GM18867 (cell line): Measurements from ENCODE around the gene NAA10.

Source experiments
- ATAC-seq: cut with Tn5 transposase; IDR thresholded peaks from one replicate; pipeline ENCODE4 v1.9.1; 2021; ENCODE audit warnings: mild to moderate bottlenecking, moderate library complexity; ENCODE audit not compliant: unreplicated experiment

The NAA10 gene

DNA sequence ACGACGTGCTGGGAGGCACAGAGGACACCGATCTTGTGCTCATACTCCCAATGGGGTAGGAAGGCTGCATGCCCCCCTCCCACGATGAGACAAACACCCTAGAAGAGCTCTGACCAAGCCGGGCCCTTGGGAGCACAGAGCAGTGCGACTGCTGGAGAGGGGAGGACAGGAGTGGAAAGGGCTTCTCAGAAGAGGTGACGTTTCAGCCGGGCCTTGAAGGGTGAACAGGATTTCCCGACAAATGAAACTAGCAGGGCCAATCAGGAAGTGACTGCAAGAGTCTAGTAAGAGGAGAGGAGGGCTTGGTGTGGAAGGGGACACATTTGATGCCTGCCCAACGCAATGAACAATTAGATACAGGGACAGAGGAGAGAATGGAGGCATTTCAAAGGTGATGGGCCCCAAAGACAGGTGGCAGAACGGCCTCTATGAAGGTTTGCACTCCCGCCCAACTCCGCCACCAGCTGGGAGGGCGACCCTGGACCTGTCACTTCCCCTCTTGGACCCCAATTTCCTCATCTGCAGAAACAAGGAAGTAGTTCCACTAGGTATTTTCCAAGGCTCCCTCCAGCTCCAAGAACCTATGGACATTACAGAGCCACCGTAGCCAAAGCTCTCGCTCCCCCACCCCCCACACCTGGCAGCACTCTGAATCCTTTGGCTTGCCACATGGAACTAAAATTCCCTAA is 32.8 kb upstream of the NAA10 start:
- ATAC-seq, result no peak

DNA sequence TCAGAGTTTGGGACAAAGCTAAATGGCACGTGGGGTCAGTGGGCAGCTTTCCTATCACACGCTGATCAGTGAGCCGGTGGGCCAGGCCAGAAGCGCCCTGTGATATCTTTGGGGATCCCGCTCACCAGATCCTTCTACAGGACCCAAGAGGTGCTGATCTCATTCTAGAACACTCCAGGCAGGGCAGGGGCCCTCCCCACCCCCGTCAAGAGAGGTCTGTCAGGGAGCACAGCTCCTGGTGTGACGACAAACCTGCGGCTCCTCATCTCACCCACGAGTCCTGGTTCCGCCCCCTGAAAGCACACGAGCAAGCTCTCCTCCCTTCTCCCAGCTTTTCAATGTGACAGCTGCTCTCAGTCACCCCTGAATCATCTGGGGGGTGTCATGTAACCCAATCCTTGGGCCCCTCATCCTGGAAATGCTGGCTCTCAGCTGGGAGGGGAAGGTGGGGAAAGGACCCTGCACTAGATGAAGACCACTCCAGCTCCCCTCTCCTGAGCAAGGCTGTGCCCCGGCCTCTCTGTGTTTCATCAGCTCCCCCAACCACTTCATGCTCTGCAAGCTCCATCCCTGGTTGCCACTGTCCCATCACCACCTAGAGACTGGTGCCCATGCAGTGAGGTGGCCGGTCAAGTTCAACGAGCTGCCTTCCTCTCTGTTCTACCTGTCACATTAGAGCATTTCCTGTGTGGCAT is 32.2 kb upstream of the NAA10 start:
- no peak for ATAC-seq

- no peak for ATAC-seq
Observed at GRCh38 chrX:153966283-153966688, 31.4 kb upstream of the NAA10 start.

- no peak for ATAC-seq
Observed at GRCh38 chrX:153965406-153965805, 30.6 kb upstream of the NAA10 start.

GRCh38 chrX:153964105-153964504 is 29.3 kb upstream of the NAA10 start:
- no peak for ATAC-seq

- ATAC-seq, result no peak
Observed at GRCh38 chrX:153963546-153963945, 28.7 kb upstream of the NAA10 start.

GRCh38 chrX:153961292-153961691 is 26.5 kb upstream of the NAA10 start:
- ATAC-seq, result no peak

DNA sequence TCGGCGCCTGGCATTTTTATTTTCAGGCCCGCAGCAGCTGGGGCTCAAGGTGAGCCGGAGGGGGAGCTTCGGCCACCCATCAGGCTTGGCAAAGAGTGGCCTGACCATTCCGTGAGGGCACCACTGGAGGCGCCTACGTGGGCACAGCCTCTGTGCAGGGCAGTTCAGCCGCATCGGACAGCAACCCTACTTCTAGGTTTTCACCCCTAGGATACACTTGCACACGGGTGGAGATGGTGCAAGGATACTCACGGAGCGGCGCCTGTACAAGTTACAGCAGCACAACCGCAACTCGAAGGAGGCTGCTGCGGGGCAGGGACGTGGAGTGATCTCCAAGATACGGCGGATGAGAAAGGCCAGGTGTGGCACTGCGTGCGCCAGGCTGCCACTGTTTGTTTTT is 25.9 kb upstream of the NAA10 start:
- no peak for ATAC-seq

DNA sequence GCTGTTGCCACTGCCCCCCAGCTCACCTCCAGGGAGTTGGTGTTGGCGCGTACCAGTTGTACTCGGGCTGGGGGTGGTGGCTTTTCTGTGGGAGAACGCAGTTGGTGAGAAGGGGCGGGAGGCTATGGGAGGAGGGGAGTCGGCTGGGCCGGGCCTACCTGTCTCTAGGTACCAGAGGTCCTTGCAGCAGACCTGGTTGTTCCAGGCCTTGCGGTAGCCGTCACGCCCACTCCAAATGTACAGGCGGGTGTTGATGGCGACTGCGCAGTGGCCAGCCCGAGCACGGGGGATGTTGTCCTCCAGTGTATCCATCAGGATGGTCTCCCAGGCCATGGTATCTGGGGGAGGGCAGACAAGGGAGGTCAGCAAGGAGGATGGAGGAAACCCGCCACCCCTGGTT is 25.2 kb upstream of the NAA10 start:
- ATAC-seq, result no peak

- ATAC-seq, result no peak
Observed at GRCh38 chrX:153959649-153960048, 24.8 kb upstream of the NAA10 start.

GRCh38 chrX:153958605-153959004 is 23.8 kb upstream of the NAA10 start:
- no peak for ATAC-seq

DNA sequence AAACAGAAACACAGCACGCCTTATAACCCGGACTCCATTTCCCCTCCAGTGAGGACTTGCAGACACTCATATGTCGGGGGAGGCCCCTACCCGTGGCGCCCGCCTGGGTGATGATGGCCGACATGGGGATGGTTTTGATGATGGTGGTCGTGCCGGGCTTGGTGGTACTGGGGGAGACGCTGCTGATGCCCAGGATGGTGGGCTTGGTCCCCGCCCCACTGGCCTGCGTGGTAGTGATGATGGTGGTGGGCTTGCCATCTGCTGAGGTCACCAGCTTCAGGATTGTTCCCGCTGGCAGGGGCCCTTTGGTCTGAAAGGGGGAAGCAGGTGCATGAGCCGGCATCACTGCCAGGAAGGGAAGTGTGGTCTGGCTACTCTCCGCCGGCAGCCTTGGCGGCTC is 22.4 kb upstream of the NAA10 start:
- no peak for ATAC-seq

DNA sequence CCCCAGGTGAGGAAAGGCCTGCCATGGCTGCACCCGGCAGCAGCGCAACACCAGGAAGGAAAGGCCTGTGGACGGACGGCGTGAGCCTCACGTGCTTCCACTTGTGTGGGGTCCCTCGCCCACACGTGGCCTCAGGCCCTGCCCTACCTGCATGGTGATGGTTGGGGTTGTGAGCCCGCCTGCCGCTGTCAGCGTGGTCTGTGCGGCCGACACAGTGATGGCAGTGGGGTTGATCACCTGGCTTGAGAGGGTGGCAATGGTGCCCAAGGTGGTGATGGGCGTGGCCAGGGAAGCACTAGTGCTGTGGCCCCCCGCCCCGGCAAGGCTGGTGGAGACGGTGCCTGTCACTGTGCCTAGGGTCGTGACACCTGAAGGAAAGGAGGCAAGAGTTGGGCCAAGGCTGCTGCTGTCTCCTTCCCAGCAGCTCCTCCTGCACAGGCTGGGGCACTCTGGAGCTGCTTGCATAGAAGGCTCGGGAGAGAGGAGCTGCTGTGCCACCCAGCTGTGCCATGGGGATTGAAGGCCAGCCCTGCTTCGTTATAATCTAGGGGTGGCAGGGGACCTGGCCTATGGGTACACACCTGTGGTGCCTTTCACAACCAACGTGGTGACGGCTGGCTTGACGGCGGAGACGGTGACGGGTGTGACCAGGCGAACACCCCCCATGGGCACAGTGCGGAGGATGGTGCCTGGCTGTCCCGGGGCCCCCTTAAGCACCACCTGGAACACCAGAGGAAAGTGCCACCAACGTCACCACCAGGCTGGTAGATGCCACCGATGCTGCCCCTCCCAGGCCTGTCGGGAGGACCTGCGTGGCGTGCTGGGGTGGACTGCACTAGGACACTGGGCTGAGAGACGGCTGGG is 21.4 kb upstream of the NAA10 start:
- ATAC-seq, result no peak

DNA sequence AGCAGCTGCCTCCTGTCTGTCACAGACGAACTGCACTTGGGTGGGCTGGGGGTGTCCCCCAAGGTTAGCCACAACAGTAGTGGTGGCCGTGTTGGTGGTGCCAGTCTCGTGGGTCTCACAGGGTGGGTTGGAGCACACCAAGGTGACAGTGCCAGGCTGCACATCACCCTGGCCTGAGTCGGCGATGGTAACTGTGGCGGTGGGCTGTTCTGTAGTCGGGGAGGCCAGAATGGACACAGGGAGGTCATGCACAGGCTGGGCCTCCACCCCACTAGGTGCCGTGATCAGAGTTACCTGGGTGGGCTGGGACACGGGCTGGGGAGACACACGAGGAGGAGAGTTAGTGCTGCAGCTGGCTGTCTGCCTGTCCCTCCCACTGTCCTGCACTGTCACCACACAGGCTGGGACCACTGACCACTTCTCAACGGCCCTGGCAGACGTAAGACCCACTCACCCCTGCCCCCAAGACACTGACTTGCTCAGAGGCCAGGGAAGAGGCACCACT is 20.4 kb upstream of the NAA10 start:
- no peak for ATAC-seq

GRCh38 chrX:153954558-153955227 is 19.9 kb upstream of the NAA10 start:
- ATAC-seq, result no peak

GRCh38 chrX:153953892-153954557 is 19.2 kb upstream of the NAA10 start:
- no peak for ATAC-seq

DNA sequence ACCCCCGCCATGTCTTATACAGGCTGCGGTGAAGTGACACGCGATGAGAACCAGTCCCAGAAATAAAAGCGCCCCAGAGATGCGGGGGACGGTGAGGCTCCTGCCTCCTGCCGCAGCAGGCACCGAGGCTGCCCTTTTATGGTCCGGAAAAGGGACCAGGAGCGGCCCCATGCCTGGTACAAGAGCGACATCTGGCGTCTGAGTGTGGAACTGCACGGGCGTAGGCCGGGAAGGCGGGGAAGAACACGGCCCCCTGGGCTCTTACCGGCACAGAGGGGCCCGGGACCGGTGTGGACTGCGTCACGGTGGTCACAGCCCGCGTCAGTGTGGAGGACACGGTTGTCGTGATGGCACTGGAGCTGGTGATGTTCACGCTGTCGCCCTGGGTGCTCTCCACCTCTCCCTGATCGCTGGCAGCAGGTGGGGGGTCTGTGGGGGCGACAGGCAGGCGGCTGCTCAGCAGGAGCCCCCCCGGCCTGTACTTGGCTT is 18.5 kb upstream of the NAA10 start:
- ATAC-seq, result peak; percentile 53

DNA sequence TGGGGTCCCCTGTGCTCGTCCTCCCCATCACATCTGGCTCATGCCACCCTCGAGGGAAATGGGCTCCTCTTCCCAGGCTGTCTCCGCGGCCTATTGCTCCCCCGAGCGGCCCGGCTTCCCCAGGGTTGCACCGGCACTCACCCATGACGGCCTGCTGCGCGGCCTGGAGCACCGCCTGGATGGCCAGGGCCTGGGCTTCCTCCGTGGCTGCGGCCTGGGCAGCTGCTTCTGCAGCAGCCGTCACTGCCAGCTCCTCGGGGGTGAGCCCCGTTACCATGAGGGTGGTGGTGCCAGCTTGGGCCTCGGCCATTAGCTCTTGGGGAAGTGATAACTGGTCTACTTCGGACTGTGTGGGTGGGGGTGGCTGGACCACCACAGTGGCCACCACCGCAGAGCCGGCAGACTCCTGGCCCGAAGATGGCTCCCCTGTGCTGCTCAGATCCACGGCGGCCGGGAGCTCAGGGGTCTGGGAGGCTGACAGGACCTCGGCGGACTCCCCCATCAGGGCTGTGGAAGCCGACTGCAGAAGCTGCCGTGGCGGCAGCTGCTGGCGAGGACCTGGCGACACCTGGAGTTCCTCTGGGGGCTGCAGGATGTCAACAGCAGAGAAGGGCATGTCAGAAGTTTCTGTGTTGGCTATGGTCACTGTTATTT is 17.7 kb upstream of the NAA10 start:
- ATAC-seq, result no peak

GRCh38 chrX:153951683-153952372 is 17.0 kb upstream of the NAA10 start:
- no peak for ATAC-seq
